Measurements from ENCODE around the gene NMUR1. TPM values are rescaled to one million over a fixed set of nuclear protein-coding genes. Genes with fewer than 3 reads are reported as not detected.

The NMUR1 gene
- total RNA-seq, 4 donors from 2014 or later, result 0.41 to 0.67 TPM; not detected in 2

DNA sequence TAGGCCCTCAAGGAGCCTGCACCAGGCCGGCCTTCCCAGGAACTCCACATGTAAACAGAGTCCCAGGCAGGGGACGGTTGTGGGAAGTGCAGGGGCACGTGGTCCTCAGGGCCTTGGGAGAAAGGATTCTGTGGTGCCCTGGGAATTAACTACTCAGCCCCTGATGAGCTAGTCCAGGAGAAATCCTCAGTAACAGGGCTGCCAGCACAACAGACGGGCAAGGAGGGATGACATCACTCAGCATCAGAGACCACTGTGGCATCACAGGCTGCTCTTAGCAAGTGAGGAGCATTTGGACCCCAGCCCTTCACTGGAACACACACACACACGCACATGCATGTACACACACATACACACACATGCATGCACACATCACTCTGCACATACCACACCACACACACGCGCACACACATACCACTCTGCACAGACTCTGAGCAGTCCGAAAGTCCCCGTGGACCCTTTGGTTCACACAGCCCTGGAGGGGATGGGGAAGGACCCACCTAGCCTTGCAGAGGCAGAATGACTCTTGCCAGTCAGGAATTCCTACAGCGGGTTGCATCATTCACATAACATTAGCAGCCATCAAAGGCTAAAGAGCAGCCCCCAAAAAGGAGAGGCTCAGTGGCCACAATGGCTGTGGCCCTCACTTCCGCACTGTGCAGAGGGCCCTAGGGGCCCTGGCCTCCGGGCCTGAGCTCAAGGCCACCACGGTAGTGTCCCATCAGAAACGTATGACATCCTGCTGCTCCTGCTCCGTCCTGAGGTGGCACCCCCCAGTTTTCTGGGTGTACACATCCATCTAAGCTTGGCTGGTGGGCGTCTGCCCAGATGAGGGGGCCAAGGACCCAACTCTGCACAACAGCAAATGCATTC lies 1.9 kb upstream of the NMUR1 start:
- Histone ChIP-seq H3K27me3 (peaks cover 0 to 3% of the 10 kb centered on the region in 2 donors), H3K36me3 (no peaks in the 10 kb centered on the region), H3K4me1 (no peaks in the 10 kb centered on the region), H3K27ac (no peak overlapping the region), H3K4me3 (no peak overlapping the region), H3K9me3 (no peaks in the 10 kb centered on the region)
- intact Hi-C loops (cut with DNase I; ENCODE audit: low total_unique reads), result loop anchor here (10.0 kb wide), 1 partner anchor 63 kb away; the partner anchor contains the start of gene TEX44
- no peak for DNase-seq
- TF ChIP-seq, protein P1, sequence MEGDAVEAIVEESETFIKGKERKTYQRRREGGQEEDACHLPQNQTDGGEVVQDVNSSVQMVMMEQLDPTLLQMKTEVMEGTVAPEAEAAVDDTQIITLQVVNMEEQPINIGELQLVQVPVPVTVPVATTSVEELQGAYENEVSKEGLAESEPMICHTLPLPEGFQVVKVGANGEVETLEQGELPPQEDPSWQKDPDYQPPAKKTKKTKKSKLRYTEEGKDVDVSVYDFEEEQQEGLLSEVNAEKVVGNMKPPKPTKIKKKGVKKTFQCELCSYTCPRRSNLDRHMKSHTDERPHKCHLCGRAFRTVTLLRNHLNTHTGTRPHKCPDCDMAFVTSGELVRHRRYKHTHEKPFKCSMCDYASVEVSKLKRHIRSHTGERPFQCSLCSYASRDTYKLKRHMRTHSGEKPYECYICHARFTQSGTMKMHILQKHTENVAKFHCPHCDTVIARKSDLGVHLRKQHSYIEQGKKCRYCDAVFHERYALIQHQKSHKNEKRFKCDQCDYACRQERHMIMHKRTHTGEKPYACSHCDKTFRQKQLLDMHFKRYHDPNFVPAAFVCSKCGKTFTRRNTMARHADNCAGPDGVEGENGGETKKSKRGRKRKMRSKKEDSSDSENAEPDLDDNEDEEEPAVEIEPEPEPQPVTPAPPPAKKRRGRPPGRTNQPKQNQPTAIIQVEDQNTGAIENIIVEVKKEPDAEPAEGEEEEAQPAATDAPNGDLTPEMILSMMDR (IDR thresholded peaks at IDR 0.05), result no peak
- no peak for TF ChIP-seq POLR2A (IDR thresholded peaks at IDR 0.05)

DNA sequence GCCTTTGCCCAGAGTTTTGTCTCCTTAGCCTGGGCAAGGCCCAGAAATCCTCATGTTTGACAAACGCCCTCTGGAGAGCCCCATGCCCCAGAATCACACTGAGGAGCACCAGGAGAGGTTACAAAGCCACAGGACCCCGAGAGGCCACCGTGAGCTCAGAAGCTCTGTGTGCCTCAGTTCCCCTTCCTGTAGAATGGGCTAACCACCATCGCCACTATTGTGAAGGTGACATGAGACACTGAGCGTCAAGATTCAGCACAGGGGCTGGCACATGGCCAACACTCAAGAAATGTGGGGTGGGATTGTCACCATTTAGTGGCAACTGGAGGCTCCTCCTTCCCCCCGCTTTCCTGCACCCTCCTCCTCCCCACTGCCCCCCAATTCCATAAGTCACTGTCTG lies 1.2 kb upstream of the NMUR1 start:
- Histone ChIP-seq H3K4me1 (no peaks in the 10 kb centered on the region), H3K36me3 (no peaks in the 10 kb centered on the region), H3K9me3 (no peaks in the 10 kb centered on the region), H3K4me3 (no peak overlapping the region), H3K27ac (no peak overlapping the region), H3K27me3 (peaks cover 0 to 3% of the 10 kb centered on the region in 2 donors)
- intact Hi-C loops (cut with DNase I; ENCODE audit: low total_unique reads), result loop anchor here (10.0 kb wide), 1 partner anchor 63 kb away; the partner anchor contains the start of gene TEX44
- no peak for TF ChIP-seq POLR2A (IDR thresholded peaks at IDR 0.05)
- TF ChIP-seq, protein P1 (IDR thresholded peaks at IDR 0.05), result no peak
- no peak for DNase-seq

DNA sequence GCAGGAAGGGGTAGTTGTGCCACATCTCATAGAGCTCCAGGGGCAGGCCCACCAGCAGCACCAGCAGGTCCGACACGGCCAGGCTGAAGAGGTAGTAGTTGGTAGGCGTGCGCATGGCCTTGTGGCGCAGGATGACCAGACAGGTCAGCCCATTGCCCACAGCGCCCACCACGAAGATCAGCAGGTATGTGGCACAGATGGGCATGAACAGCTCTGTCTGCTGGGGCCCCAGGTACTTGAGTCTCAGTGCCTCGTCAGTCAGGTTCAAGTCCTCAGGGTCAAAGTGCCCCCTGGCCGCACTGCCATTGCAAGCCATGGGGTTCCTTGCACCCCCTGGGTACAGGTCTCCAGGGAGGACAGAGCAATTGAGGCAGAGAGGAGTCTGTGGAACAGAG lies 1.6 kb downstream of the NMUR1 start:
- DNase-seq, result no peak
- no peak overlapping the region for H3K27ac ChIP-seq
- no peak overlapping the region for H3K4me3 ChIP-seq
- no peaks in the 10 kb centered on the region for H3K4me1 ChIP-seq
- no peaks in the 10 kb centered on the region for H3K9me3 ChIP-seq
- TF ChIP-seq, protein P1 (IDR thresholded peaks at IDR 0.05), result no peak
- TF ChIP-seq POLR2A (IDR thresholded peaks at IDR 0.05), result no peak
- no peaks in the 10 kb centered on the region for H3K36me3 ChIP-seq
- intact Hi-C loops (cut with DNase I; ENCODE audit: low total_unique reads), result no loop called here
- peaks cover 0 to 3% of the 10 kb centered on the region in 2 donors for H3K27me3 ChIP-seq

DNA sequence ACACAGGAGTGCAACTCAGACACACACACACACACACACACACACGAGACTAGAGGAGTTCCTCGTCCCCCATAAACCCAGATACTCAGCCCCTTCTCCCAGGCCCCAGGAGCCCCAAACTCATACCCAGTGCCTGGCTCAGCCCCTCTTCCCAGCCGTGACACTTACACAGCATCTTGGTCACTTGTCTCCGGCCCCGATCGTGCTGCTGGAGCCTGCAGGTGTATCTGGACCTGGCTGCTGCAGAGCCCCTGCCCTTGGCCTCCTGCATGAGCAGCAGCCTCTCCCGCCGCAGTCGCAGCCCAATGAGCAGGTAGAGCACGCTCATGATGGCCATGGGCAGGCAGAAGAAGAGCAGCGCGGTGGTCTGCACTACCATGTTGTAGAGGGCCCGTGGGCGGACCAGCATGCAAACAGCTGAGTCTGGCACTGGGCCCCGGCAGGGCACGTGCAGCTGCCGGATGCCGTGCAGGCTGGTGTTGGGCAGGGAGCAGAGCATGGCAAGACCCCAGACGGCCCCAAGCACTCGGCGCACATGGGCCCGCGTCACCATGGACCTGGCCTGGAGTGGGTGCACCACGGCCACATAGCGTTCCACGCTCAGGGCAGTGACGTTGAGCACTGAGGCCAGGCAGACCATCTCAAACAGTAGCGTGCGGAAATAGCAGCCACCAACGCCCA lies 2.1 kb downstream of the NMUR1 start:
- Histone ChIP-seq H3K27ac (no peak overlapping the region), H3K4me3 (no peak overlapping the region), H3K4me1 (no peaks in the 10 kb centered on the region), H3K27me3 (peaks cover 0 to 3% of the 10 kb centered on the region in 2 donors), H3K36me3 (no peaks in the 10 kb centered on the region), H3K9me3 (no peaks in the 10 kb centered on the region)
- no peak for TF ChIP-seq POLR2A (IDR thresholded peaks at IDR 0.05)
- TF ChIP-seq, protein P1 (IDR thresholded peaks at IDR 0.05), result no peak
- no peak for DNase-seq
- intact Hi-C loops (cut with DNase I; ENCODE audit: low total_unique reads), result no loop called here

DNA sequence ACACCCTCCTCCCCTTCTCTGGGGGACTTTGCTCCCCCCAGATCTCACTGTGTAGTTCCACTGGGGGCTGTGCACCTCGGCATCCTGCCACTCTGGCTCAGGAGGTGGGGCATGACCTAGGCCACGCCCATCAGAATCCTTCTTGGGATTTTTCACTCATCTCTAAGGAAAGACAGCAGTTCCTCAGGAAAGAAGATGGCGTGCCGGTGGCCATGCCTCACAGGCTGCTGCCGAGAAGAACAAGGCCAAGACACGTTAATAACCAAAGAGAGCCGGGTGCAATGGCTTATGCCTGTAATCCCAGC lies 3.2 kb downstream of the NMUR1 start:
- peaks cover 0 to 3% of the 10 kb centered on the region in 2 donors for H3K27me3 ChIP-seq
- no peak for DNase-seq
- H3K9me3 ChIP-seq, result no peaks in the 10 kb centered on the region
- H3K36me3 ChIP-seq, result no peaks in the 10 kb centered on the region
- H3K4me1 ChIP-seq, result no peaks in the 10 kb centered on the region
- no peak for TF ChIP-seq POLR2A (IDR thresholded peaks at IDR 0.05)
- TF ChIP-seq, protein P1 (IDR thresholded peaks at IDR 0.05), result no peak
- H3K27ac ChIP-seq, result no peak overlapping the region
- intact Hi-C loops (cut with DNase I; ENCODE audit: low total_unique reads), result no loop called here
- H3K4me3 ChIP-seq, result no peak overlapping the region

All from uterus (tissue), 4 donors.